Measurements from ENCODE around the gene FCGR3A. TPM values are rescaled to one million over a fixed set of nuclear protein-coding genes. Genes with fewer than 3 reads are reported as not detected.

FCGR3A gene
- not detected in 5 replicates for total RNA-seq (2022; extraction: Qiagen RNA extraction)

DNA sequence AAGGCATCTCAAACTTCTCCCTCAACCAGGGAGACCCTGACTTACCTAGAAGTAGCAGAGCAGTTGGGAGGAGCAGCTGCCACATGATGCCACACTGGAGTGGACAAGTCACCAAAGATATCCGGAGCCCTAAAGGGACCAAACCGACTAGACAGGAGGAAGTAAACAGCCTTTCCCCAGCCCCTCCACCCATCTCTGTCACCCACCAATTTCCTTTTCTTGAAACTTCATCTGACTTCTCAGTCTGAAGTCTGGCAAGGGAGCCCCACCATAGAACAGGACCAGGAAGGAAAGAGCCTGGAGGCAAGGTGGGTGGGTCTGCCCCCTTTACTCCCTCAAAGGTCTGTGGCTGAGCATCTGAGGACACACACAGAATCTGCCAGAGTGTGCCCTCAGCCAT is at the start of gene FCGR3A:
Gene FCGR3A, minus strand, starts transcription at position 167 of the 400 bp plus-strand sequence. Its CDS starts 82 bp downstream, at position 85.

DNA sequence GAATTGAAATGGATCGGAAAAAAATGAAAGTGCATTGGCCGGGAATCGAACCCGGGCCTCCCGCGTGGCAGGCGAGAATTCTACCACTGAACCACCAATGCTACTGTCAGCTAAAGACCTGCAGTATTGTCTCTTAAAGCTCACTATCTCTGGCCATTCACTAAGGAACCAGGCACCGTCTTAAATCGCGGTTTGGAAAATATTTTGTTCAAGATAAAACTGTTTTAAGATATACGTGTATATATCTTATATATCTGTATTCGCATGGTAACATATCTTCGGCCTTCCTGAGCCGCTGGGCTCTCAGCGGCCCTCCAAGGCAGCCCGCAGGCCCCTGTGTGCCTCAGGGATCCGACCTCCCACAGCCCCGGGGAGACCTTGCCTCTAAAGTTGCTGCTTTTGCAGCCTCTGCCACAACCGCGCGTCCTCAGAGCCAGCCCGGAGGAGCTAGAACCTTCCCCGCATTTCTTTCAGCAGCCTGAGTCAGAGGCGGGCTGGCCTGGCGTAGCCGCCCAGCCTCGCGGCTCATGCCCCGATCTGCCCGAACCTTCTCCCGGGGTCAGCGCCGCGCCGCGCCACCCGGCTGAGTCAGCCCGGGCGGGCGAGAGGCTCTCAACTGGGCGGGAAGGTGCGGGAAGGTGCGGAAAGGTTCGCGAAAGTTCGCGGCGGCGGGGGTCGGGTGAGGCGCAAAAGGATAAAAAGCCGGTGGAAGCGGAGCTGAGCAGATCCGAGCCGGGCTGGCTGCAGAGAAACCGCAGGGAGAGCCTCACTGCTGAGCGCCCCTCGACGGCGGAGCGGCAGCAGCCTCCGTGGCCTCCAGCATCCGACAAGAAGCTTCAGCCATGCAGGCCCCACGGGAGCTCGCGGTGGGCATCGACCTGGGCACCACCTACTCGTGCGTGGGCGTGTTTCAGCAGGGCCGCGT is 25.5 kb downstream of the FCGR3A start, which contains the start of gene HSPA6:
Gene HSPA6, plus strand, starts transcription at position 724 of the 925 bp plus-strand sequence. Its CDS starts 119 bp downstream, at position 843.

Other genes starting within 250 kb of the FCGR3A start
- gene MPZ, start 239.8 kb downstream of the FCGR3A start, total RNA-seq (2022; extraction: Qiagen RNA extraction): 0.13 to 0.27 TPM (median 0.21 TPM) in 4 of 5 replicates, not detected in the other
- 244 to 267 TPM (median 250 TPM) in 5 replicates for gene SDHC, start 235.4 kb downstream of the FCGR3A start, total RNA-seq (2022; extraction: Qiagen RNA extraction)
- gene CFAP126, start 181.9 kb downstream of the FCGR3A start, total RNA-seq (2022; extraction: Qiagen RNA extraction): 0.14 to 0.25 TPM (median 0.22 TPM) in 3 of 5 replicates, not detected in the others
- not detected in 5 replicates for gene FCGR2A, start 44.4 kb downstream of the FCGR3A start, total RNA-seq (2022; extraction: Qiagen RNA extraction)
- gene HSPA6, start 25.3 kb downstream of the FCGR3A start, total RNA-seq (2022; extraction: Qiagen RNA extraction): 1.4 to 7.1 TPM (median 1.8 TPM) in 5 replicates
- gene FCGR3B, start 81.4 kb upstream of the FCGR3A start, total RNA-seq (2022; extraction: Qiagen RNA extraction): not detected in 5 replicates
- gene FCGR2B, start 113.3 kb upstream of the FCGR3A start, total RNA-seq (2022; extraction: Qiagen RNA extraction): not detected in 5 replicates
- 0.05 to 0.08 TPM in 2 of 5 replicates, not detected in the others for gene FCRLA, start 157.4 kb upstream of the FCGR3A start, total RNA-seq (2022; extraction: Qiagen RNA extraction)
- gene FCRLB, start 171.7 kb upstream of the FCGR3A start, total RNA-seq (2022; extraction: Qiagen RNA extraction): 1.5 to 1.8 TPM (median 1.7 TPM) in 5 replicates
- 43.5 to 55.0 TPM (median 46.2 TPM) in 5 replicates for gene DUSP12, start 200.0 kb upstream of the FCGR3A start, total RNA-seq (2022; extraction: Qiagen RNA extraction)
- gene ATF6, start 216.5 kb upstream of the FCGR3A start, total RNA-seq (2022; extraction: Qiagen RNA extraction): 13.5 to 16.6 TPM (median 14.5 TPM) in 5 replicates